Body of pancreas (tissue), 4 donors: ENCODE measurements around the gene GNAT2.

ENCODE experiments used
- CTCF ChIP-seq, 7 experiments: fragments of 450-650 bp in 4 of 7; fragments of 200-600 bp in 3 of 7; sonication (generic) in 3 of 7; IDR thresholded peaks; one replicate each; pipeline ENCODE4 v1.5.1; 2016 to 2019; ENCODE audit warnings: antibody characterized with exemption in 7 of 7
- POLR2A ChIP-seq, 3 donors: fragments of 450-650 bp; IDR thresholded peaks; one replicate each; pipeline ENCODE4 v1.6.1; 2016; ENCODE audit warnings: antibody characterized with exemption in 3 of 3, mild to moderate bottlenecking in 2 of 3

- no peak for TF ChIP-seq CTCF (IDR thresholded peaks at IDR 0.05)
- no peak for TF ChIP-seq POLR2A (IDR thresholded peaks at IDR 0.05)
Measured at GRCh38 chr1:109644670-109645069, 25.3 kb upstream of the GNAT2 start.
